HG03060 (cell line): ENCODE measurements around the gene XPR1.
"Not testable (repeated sequence)": the region's sequence is repeated elsewhere in the genome, so short reads cannot be mapped to it uniquely, and the experiment has no call there.

ENCODE experiments used
- ATAC-seq: cut with Tn5 transposase; IDR thresholded peaks from one replicate; pipeline ENCODE4 v1.9.1; 2021; ENCODE audit warnings: low read depth, moderate number of reproducible peaks; ENCODE audit not compliant: unreplicated experiment

Gene XPR1

DNA sequence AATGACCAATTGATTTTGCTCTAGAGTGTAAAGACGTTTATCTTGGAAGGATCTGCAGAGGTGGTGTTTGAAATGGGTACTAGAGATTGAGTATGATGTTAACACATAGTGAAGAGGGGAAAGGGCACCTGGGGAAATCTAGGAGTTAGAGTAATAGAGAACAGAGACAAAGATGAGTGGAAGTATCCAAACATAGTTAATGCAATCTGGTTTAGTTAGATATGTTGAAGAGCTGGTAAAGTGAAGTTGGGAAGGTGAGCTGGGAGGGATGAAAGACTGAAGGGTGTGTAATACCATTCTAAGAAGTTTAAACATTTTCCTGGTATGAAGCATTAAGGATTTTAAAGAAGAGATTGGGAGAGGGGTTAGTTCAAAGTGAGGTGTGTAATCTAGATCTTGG, 11.0 kb downstream of the XPR1 start:
- no peak for ATAC-seq

DNA sequence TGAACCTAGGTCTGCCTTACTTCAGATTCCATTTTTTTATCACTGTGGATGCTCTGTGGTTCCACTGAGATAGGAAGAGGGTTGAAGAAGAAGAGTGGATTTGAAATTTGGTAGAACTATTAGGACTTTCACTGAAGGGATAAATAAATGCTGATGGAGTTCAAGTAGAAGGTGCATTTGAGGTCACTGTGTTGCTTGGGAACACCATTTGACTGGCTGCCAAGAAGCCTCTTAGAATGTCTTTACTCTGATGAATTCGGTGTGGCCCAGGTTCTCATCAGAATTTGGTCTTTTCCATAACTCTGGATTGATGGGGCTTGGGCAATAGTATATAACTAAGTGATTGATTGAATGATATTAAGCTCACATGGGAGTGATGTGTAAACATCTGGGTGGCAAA, 11.9 kb downstream of the XPR1 start:
- no peak for ATAC-seq

DNA sequence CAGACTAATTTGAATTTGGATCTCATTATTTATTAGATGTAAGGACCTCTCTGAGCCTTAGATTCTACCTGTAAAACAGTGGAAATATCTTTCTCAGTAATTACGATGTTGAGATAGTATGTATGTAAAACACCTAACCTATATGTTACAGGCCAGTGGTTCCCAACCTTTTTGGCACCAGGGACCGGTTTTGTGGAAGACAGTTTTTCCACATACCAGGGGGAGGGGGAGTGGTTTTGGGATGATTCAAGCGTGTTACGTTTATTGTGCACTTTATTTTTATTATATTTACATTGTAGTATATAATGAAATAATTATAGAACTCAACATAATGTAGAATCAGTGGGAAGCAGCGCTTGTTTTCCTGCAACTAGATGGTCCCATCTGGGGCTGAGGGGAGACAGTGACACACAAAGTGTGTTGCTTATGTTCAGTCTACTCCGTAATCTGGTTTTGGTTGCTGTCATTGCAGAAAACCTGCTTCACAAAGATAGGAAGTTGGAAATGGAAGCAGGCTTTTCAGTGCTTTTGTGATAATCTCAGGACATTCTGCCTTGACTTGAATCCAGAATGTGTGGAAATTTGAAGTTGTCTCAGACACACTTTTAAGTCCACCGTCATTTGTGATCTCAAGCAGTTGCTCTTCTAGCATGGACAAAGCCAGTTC, 12.8 kb downstream of the XPR1 start:
- no peak for ATAC-seq

DNA sequence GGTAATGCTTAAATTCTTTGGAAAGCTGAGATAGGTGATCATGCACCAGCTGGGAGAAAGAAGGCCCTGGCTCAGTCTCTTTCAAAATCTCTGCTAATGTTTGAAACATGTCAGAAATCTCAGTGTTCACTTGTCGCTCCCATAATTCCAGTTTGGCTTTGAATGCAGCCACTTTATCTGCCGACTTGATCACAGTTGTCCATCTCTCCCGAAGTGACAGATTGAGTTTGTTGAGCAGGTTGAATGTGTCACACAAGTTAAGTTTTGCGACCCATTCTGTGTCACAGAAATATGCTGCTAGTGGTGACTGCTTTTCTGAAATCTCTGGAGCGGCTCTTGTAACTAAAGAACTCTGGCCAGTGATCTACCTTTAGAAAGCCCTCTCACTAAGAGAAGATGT, 13.4 kb downstream of the XPR1 start:
- ATAC-seq = not testable (repeated sequence)

DNA sequence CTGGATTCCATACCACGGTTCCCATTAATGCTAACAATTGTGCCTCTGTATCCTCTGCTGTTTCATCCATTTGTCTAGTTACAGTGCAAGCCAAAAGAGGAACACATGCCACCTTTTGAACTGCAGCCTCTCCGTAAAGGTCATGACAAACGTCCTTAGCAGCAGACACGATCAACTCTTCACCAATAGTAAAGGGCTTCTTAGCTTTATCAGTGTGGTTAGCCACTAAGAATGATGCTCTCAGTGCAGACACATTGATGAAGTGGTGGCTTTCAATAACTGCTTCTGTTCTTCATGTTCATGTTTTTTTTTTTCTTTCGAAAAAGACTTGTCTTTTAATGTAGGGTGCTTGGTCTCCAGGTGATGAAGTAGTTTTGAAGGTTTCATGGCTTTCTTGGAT, 14.3 kb downstream of the XPR1 start:
- ATAC-seq = no peak

DNA sequence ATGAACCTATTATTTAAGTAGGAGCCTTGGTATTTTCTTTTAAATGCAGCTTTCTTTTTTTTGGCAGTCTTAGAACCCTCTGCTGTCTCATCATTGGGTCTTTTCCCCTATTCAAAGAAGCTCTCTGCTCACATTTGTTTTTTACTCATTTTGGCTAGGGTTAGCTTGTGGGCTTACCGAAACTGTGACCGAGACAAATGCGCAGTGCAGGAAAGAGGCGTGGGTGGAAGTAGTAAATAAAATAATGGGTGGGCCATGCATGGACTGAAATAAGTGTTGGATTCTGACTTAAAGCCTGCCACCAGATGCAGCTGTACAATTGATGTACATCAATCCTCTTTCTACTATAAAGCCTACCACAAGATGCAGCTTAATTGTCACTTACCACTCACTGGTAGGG, 14.7 kb downstream of the XPR1 start:
- ATAC-seq = no peak

DNA sequence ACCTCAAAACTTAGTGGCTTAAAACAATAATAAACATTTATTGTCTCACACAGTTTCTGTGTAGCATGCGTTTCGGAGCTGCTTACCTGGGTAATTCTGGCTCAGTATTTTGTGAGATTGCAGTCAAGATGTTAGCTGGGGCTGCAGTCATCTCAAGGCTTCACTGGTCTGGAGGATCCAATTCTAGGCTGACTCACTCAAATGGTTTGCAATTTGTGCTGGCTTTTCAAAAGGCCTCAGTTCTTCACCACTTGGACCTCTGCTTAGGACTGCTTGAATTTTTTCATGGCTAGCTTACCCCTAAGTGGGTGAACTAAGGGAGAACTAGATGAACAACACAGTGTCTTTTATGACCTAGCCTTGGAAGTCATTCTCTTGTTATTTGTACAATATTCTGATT, 21.0 kb downstream of the XPR1 start:
- no peak for ATAC-seq

DNA sequence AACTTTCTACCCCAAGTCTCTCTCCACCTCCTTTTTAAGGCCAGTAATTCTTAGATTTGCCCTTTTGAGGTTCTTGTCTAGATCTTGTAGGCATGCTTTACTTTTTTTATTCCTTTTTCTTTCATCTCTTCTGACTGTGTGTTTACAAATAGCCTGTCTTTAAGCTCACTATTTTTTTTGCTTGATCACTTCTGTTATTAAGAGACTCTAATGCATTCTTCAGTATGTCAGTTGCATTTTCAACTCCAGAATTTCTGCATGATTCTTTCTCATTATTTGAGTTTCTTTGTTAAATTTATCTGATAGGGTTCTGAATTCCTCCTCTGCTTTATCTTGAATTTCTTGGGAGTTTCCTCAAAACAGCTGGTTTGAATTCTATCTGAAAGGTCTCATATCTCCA, 30.9 kb downstream of the XPR1 start:
- no peak for ATAC-seq

DNA sequence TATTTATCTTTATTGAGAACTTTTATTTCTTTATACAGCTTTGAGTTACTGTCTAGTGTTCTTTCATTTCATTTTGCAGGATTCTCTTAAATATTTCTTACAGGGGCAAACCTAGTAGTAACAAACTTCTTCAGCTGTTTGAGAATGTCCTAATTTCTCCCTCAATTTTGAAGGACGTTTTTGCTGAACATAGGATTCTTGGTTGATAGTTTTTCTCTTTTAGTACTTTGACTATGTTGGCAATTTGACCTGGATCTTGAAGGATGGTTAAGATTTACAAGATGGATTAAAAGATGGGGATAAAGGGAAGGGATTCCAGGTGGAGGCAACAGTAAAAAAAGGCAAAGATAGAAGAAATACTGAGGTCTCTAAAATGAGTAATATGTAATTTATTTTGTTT, 38.9 kb downstream of the XPR1 start:
- ATAC-seq = no peak

DNA sequence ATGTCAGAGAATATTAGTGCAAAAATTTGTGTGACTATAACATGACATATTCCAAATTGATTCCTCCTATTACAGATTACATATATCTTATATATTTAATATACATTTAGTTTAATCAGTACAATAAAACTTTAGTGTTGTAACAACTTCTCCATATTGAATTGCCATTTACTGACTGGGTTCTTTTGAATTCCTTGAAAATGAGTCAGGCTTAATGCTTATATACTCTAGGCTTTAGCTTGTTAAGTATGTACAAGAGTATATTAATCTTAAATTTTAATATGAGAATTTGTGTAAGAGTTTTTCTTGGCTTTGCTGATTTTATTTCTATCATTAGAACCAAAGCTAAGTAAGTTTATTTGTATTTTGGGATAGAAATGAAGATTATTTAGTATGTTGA, 40.3 kb downstream of the XPR1 start:
- ATAC-seq = no peak

DNA sequence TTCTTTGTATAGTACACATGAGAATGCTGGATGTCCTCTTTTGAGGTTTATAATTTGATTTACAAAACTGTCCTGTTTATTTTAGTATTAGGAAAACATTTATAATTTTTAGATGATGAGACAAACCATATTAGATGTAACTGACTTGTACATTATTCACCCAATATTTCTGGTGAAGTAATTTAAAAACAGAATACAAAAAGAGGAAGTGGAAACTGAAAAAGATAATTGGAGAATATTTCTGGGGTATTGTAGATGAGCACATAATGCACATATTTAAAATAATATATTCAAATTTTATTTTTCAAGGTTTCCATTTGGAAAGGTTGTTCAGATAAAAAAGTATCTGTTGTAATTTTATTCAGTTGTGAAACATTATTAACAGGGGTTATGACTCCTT, 40.7 kb downstream of the XPR1 start:
- ATAC-seq = no peak

DNA sequence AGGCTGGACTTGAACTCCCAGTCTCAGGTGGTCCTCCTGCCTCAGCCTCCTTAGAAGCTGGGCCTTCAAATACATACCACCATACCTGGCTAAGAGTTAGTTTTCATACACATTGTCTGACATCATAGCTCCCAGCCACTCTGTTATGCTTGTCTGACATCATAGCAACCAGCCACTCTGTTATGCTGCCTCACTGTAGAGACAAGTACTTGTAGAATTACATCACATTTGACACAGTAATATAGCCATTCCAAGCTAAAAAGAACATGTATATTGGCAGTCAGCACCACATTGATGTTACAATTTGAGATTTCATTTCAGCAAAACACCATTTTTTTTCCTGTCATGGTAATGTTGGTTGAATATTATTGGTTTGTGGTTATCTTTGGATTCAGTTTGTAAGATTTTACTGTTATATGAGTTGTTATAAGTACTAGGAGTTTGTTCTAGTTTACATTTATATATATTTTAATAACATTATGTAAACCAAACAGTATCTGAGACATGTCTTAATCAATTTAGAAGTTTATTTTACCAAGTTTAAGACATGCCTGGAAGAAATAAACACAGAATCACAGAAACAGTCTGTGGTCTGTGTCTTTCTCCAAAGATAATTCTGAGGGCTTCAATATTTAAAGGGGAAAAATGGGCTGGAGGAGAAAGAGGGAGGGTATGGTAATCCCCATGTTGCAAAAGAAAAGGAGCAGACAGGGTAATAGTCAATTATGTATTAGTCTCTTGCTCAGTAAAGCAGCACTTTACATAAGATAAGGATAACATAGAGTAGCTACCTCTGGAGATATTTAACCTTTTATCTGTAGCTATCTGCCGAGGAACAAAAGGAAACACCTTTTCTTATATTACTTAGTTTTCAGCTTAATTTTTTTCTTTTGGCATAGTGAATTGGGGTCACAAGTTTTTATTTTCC, 43.0 kb downstream of the XPR1 start:
- ATAC-seq = no peak

DNA sequence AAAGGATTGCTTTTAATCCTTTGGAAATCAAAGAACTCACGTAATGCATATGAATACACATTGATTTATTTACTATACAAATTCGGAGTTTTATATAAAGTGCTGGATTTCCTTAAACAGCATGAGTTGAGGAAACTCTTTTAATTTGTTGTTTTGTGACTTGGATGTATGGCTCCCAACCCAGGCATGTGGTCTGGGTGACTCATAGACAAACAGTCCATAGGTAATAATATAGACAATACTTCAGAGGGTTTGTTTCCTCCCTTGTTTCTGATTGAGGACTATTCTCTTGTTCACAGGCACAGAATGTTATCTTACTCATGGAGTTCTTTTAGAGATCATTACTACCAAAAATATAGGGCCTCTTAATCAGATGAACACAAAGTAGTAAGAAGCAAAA, 43.8 kb downstream of the XPR1 start:
- ATAC-seq = no peak

DNA sequence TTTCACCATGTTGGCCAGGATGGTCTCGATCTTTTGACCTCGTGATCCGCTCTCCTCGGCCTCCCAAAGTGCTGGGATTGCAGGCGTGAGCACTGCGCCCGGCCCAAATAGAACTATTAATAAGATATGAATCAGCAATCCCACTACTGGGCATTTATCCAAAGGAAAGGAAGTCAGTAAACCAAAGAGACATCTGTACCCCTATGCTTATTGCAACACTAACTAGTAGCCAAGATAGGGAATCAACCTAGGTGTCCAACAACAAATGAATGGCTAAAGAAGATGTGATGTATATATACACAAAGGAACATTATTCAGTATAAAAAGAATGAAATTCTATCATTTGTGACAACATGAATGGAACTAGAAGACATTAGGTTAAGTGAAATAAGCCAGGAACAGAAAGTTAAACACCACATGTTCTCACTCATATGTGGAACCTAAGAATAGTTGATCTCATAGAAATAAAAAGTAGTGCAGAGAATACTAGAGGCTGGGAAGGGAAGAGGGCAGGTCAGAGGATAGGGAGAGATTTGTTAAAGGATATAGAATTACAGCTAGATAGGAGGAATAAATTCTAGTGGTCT, 48.8 kb downstream of the XPR1 start:
- ATAC-seq = no peak

DNA sequence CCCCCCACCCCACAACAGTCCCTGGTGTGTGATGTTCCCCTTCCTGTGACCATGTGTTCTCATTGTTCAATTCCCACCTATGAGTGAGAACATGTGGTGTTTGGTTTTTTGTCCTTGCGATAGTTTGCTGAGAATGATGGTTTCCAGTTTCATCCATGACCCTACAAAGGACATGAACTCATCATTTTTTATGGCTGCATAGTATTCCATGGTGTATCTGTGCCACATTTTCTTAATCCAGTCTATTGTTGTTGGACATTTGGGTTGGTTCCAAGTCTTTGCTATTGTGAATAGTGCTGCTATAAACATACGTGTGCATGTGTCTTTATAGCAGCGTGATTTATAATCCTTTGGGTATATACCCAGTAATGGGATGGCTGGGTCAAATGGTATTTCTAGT, 51.3 kb downstream of the XPR1 start:
- ATAC-seq = not testable (repeated sequence)

DNA sequence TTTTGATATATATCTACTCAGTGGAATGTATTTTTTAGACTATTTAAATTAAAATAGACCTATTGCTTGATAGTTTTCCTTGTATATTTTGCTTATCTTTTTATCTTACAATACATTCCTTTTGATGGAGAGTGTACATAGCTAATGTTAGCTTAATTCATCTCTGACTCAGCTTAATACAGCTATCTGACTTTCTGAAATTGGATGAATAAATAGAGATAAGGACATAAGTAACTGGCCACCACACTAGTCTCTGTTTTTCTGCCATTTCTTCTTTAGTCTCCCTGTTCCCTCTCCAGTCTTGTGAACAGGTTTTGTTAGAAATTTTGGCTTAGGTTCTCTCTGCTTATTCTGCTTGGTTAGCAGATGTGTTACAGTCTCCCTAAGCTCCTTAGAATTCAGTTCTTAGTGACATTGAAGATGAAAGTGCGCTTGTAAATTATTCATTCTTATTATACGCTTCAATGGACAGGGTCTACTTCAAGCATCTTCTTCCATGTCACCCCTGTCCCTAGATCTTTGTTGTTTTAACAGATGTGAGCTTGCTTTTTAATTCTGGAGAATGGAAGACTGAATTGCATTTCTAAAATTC, 59.6 kb downstream of the XPR1 start:
- no peak for ATAC-seq

DNA sequence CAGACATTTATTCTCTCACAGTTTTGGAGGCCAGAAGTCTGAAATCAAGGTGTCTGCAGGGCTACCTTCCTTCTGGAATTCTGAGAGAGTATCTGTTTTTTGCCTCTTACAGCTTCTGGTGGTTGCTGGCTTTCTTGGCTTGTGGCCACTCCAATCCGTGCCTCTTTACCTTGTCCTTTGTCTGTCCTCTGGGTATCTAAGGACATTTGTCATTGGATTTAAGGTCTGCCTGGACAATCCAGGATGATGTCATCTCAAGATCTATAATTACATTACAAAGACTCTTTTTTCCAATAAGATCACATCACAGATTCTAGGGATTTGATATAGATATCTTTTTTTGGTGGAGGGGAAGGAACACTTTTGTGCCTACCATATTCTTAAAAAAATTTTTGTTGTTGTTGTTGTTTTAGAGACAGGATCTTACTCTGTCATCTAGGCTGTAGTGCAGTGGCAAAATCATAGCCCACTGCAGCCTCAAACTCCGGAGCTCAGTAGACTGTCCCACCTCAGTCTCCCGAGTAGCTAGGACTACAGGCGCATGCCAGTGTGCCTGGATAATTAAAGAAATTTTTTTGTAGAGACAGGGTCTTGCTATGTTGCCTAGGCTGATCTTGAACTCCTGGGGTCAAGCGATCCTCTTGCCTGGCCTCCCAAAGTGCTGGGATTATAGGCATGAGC, 61.9 kb downstream of the XPR1 start:
- ATAC-seq = no peak

DNA sequence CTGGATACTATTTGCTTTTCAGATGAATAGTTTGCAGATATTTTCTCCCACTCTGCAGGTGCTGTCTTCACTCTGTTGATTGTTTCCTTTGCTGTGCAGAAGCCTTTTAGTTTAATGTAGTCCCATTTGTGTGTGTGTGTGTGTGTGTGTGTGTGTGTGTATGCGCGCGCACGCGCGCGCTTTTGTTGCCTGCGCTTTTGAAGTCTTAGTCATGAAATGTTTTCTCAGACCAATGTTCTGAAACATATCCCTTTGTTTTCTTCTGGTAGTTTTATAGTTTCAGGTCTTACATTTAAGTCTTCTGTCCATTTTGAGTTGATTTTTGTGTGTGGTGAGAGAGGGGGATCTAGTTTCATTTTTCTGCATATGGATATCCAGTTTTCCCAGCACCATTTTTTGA, 63.5 kb downstream of the XPR1 start:
- ATAC-seq = no peak

DNA sequence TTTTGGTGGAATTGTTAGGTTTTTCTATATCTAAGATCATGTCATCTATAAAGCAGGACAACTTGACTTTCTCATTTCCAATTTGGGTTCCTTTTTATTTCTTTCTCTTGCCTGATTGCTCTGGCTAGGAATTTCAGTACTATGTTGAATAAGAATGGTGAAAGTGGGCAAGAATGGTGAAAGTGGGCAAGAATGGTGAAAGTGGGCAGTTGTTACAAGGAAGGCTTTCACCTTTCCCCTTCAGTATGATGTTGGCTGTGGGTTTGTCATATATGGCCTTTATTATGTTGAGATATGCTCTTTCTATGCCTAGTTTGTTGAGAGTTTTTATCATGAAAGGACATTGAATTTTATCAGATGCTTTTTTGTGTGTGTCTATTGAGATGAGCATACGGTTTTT, 64.5 kb downstream of the XPR1 start:
- no peak for ATAC-seq

DNA sequence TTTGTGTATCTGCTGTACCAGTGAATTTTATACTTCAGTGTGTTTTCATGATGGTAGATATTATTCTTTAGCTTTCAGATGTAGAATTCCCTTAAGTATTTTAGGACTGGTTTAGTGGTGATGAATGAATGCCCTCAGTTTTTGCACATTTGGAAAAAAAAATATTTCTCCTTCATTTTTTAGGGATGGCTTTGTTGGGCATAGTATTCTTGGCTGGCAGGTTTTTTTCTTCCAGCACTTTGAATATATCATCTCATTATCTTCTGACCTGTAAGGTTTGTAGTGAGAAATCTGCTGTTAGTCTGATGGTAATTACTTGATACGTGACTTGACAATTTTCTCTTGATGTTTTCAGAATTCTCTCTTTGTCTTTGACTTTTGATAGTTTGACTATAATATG, 66.8 kb downstream of the XPR1 start:
- no peak for ATAC-seq

DNA sequence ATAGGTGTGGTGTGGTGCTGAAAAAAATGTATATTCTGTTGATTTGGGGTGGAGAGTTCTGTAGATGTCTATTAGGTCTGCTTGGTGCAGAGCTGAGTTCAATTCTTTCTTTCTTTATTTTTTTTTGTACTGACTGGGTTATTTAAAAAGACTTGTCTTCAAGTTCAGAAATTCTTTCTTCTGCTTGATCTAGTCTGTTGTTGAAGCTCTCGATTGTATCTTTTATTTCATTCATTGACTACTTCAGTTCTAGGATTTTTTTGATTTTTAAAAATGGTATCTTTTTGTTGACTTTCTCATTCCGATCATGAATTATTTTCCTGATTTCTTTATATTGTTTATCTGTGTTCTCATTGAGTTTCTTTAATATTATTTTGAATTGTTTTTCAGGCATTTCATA, 70.6 kb downstream of the XPR1 start:
- ATAC-seq = not testable (repeated sequence)
